Left lung (tissue), 14 donors: ENCODE measurements around the gene ATG16L1. TPM values are rescaled to one million over a fixed set of nuclear protein-coding genes. Genes with fewer than 3 reads are reported as not detected.
A peak's percentile ranks its signal among the peaks of the same experiment; 100 is the strongest.

Source experiments
- ATAC-seq: fragments of 200-7000 bp; cut with Tn5 transposase; one replicate; pipeline ENCODE4 v1.9.1; 2020; ENCODE audit warnings: moderate library complexity
- DNase-seq, 4 donors: peaks; one replicate each; pipeline ENCODE4 v3.0.0-alpha.2; 2013 to 2020
- H3K27ac ChIP-seq, 2 donors: fragments of 200-600 bp; sonication (generic) in 1 of 2; one replicate each; pipeline versions ENCODE4 v1.5.0 to v1.8.0; 2020 to 2021
- H3K27me3 ChIP-seq, 2 donors: fragments of 200-600 bp; sonication (generic) in 1 of 2; one replicate each; pipeline versions ENCODE4 v1.5.0 to v1.8.0; 2020 to 2021
- H3K36me3 ChIP-seq, 2 donors: fragments of 200-600 bp; sonication (generic) in 1 of 2; one replicate each; pipeline versions ENCODE4 v1.5.0 to v1.8.0; 2020 to 2021
- H3K4me1 ChIP-seq, 2 donors: fragments of 200-600 bp; one replicate each; pipeline ENCODE4 v1.8.0; 2021
- H3K4me3 ChIP-seq, 2 donors: fragments of 200-600 bp; sonication (generic) in 1 of 2; one replicate each; pipeline versions ENCODE4 v1.5.0 to v1.8.0; 2020 to 2021; ENCODE audit warnings: mild to moderate bottlenecking in 1 of 2
- H3K9me3 ChIP-seq, 2 donors: fragments of 200-600 bp; sonication (generic) in 1 of 2; one replicate each; pipeline versions ENCODE4 v1.5.0 to v1.8.0; 2020 to 2021
- CTCF ChIP-seq, 2 donors: fragments of 200-600 bp; sonication (generic) in 1 of 2; IDR thresholded peaks; one replicate each; pipeline versions ENCODE4 v1.5.0 to v1.8.0; 2021; ENCODE audit warnings: antibody characterized with exemption in 2 of 2
- intact Hi-C, 2 donors: fragments of 100-400 bp; cut with DNase I; formaldehyde crosslinking; loops; one replicate each; pipeline versions ENCODE4 v1.11.2 to v1.14.2; 2022
- long read RNA-seq, 12 donors: library from polyadenylated mRNA in 2 of 12; unstranded in 2 of 12; transcript quantifications; one replicate each; pipeline ENCODE4 v2.0.0 and lab custom pipeline, GENCODE V29; 2019 to 2026
- polyA plus RNA-seq, 6 donors: library from polyadenylated mRNA; unstranded; fragments of 120-200 nt; gene quantifications; one replicate each; pipeline ENCODE4 v1.2.1, GENCODE V29; 2013; ENCODE audit not compliant: insufficient read length in 6 of 6
- total RNA-seq, 2 donors: library from RNA; stranded (reverse); fragmentation: NEBNext Ultra II Directional; extraction: Animal tissue kit (Norgen Biotek cat#: 25700); gene quantifications; one replicate each; pipeline ENCODE4 v1.2.1, GENCODE V29; 2021
- donor health status: DM: no; HTN: yes; CAD: no.
- donor health status: DM: no; HTN: no; CAD: no.

Gene ATG16L1
- total RNA-seq: 10 to 100 TPM; 25.0 to 29.4 TPM
- 10 to 100 TPM; 21.1 to 24.5 (median 23.0) TPM for polyA plus RNA-seq
- long read RNA-seq, donor 1, partial matches to known transcripts: 0 of 2 reads
- long read RNA-seq, donor 1, other reads (novel, unspliced or antisense): 0 of 2 reads
- long read RNA-seq, donor 2, partial matches to known transcripts: 0 of 2 reads
- long read RNA-seq, donor 2, other reads (novel, unspliced or antisense): 0 of 2 reads
- long read RNA-seq, donor 3, partial matches to known transcripts: 12 of 14 reads
- long read RNA-seq, donor 3, other reads (novel, unspliced or antisense): 0 of 14 reads
- long read RNA-seq, donor 4, partial matches to known transcripts: 3 of 7 reads
- long read RNA-seq, donor 4, other reads (novel, unspliced or antisense): 0 of 7 reads
- long read RNA-seq, donor 5, partial matches to known transcripts: 0 of 3 reads
- long read RNA-seq, donor 5, other reads (novel, unspliced or antisense): 0 of 3 reads
- long read RNA-seq, donor 6, partial matches to known transcripts: 0 of 2 reads
- long read RNA-seq, donor 6, other reads (novel, unspliced or antisense): 0 of 2 reads
- long read RNA-seq, donor 7: 0 reads
- long read RNA-seq, donor 8, partial matches to known transcripts: 0 of 1 reads
- long read RNA-seq, donor 8, other reads (novel, unspliced or antisense): 0 of 1 reads
- long read RNA-seq, donor 9: 0 reads
- long read RNA-seq, donor 10, partial matches to known transcripts: 0 of 2 reads
- long read RNA-seq, donor 10, other reads (novel, unspliced or antisense): 0 of 2 reads
- long read RNA-seq, donor 11, partial matches to known transcripts: 0 of 3 reads
- long read RNA-seq, donor 11, other reads (novel, unspliced or antisense): 0 of 3 reads
- long read RNA-seq, donor 12, partial matches to known transcripts: 0 of 3 reads
- long read RNA-seq, donor 12, other reads (novel, unspliced or antisense): 0 of 3 reads

DNA sequence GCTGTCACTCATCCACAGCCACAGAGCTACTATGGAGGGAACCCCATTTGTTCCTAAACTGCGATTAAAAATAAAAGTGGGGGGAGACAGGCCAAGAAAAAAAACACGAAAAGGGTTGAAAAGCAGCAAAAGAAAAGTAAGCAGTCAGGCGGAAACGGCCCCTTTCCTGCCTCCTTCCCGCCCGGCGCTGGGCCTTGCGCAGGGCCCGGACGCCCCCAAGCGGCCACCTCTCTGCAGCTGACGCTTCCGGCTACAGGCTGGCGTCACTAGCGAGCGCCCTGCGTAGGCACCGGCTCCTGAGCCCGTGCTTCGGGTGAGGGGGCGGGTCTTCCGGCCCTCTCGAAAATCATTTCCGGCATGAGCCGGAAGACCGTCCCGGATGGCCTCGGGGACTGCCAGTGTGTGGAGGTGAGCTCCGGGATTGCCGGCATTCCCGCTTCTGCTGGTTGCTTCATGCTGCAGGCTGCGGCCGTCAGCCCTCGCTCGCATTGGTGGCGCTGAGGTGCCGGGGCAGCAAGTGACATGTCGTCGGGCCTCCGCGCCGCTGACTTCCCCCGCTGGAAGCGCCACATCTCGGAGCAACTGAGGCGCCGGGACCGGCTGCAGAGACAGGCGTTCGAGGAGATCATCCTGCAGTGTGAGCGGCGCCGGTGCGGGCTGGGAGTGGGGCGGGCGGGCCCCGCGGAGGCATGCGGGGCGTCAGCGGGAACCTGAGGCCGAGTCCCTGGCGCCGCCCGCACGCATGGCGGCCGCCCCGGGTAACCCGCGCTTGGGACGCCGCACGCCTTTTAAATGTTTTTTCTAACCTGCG, at the start of gene ATG16L1:
ATG16L1 (plus strand) TSS at position 368 of the 811 bp plus-strand sequence; CDS start at position 523, 155 bp downstream.
- Histone ChIP-seq H3K4me3 (peak within 1 kb of the TSS; percentile 91 to 98), H3K27ac (peak within 1 kb of the TSS; percentile 81 to 83), H3K36me3 (peaks cover 0 to 23% of the 10 kb centered on the region in 2 donors), H3K27me3 (no peaks in the 10 kb centered on the region), H3K4me1 (peaks cover 3 to 64% of the 10 kb centered on the region in 2 donors), H3K9me3 (no peaks in the 10 kb centered on the region)
- ATAC-seq (peak; percentile 100), DNase-seq (peak; percentile 93 to 99 (median 98))
- peak; percentile 92 to 93 for TF ChIP-seq CTCF (IDR thresholded peaks at IDR 0.05)
- intact Hi-C loops: loop anchor here in 1 of 2 donors (10.0 kb wide), 1 partner anchor 397 kb away; no protein-coding TSS in a partner anchor

GRCh38 chr2:233202531-233202944, 48.9 kb upstream of the ATG16L1 start:
- ATAC-seq: peak; percentile 44
- intact Hi-C loops: no loop called here
- H3K36me3 ChIP-seq: peaks cover 0 to 90% of the 10 kb centered on the region in 2 donors

DNA sequence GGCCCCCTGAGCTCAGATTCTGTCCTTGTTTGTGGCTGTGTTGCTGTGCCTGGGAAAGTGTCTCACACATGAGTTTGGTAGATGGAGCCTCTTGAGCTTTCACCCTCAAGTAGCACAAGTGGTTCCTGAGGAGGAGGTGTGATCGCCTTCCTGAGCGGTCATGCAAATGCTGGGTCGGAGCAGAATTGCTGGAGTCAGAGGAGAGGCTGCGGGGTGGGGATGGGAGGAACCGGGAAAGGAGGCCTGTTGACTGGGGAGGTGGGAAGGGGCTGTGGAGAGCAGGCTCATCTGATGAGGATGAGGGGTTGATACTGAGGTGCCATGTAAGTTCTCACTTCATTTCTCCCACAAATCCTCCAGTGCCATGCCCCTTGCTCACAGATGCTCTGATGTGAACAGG, 48.4 kb upstream of the ATG16L1 start:
- intact Hi-C loops: no loop called here

More at GRCh38 chr2:233202531-233202944, 48.9 kb upstream of the ATG16L1 start:
- peak overlapping the region in 1 of 2 donors; percentile 65 for H3K27ac ChIP-seq
- H3K27me3 ChIP-seq: peaks cover 0 to 6% of the 10 kb centered on the region in 2 donors
- H3K4me3 ChIP-seq: no peak overlapping the region
- H3K9me3 ChIP-seq: peaks cover 0 to 2% of the 10 kb centered on the region in 2 donors
- H3K4me1 ChIP-seq: peaks cover 0 to 18% of the 10 kb centered on the region in 2 donors
- DNase-seq: no peak
- TF ChIP-seq CTCF (IDR thresholded peaks at IDR 0.05): no peak

More for the DNA sequence above, 48.4 kb upstream of the ATG16L1 start:
- TF ChIP-seq CTCF (IDR thresholded peaks at IDR 0.05): no peak
- Histone ChIP-seq H3K27ac (peak overlapping the region in 1 of 2 donors; percentile 65), H3K9me3 (peaks cover 0 to 2% of the 10 kb centered on the region in 2 donors), H3K27me3 (peaks cover 0 to 6% of the 10 kb centered on the region in 2 donors), H3K36me3 (peaks cover 0 to 90% of the 10 kb centered on the region in 2 donors), H3K4me1 (peaks cover 0 to 18% of the 10 kb centered on the region in 2 donors), H3K4me3 (no peak overlapping the region)
- DNase-seq (no peak), ATAC-seq (no peak)
